Endothelial cell of umbilical vein (primary cell): ENCODE measurements around the gene GPR137B.

Experiments
- EZH2 ChIP-seq: IDR thresholded peaks from 2 replicates; pipeline ENCODE4 v1.6.1; 2012; ENCODE audit warnings: borderline replicate concordance, low read depth, mild to moderate bottlenecking, moderate library complexity, low read length, inconsistent platforms; ENCODE audit not compliant: severe bottlenecking
- FOS ChIP-seq: IDR thresholded peaks from 2 replicates; pipeline ENCODE4 v1.6.1; 2011; ENCODE audit warnings: mild to moderate bottlenecking, low read length, moderate library complexity, borderline replicate concordance; ENCODE audit not compliant: insufficient read depth
- GATA2 ChIP-seq: IDR thresholded peaks from 2 replicates; pipeline ENCODE4 v1.7.0; 2011; ENCODE audit warnings: low read depth, mild to moderate bottlenecking, moderate library complexity, mixed read lengths, low read length; ENCODE audit not compliant: insufficient read length, insufficient read depth
- JUN ChIP-seq: IDR thresholded peaks from 2 replicates; pipeline ENCODE4 v1.6.1; 2011; ENCODE audit warnings: borderline replicate concordance, low read depth; ENCODE audit not compliant: insufficient read length, insufficient read depth
- MAX ChIP-seq: IDR thresholded peaks from 2 replicates; pipeline ENCODE4 v1.6.1; 2011; ENCODE audit not compliant: insufficient read depth, insufficient read length
- POLR2A ChIP-seq: IDR thresholded peaks from 2 replicates; pipeline ENCODE4 v1.6.1; 2012; ENCODE audit warnings: low read depth, mild to moderate bottlenecking, control low read depth, low read length
- POLR2AphosphoS5 ChIP-seq: IDR thresholded peaks from 2 replicates; pipeline ENCODE4 v1.6.1; 2012; ENCODE audit warnings: low read depth, mild to moderate bottlenecking, control low read depth, low read length, moderate library complexity; ENCODE audit not compliant: insufficient read depth
- TF ChIP-seq, protein P1 (sequence below), 2 donors: IDR thresholded peaks; 1 replicate in 1 of 2; 2 replicates in 1 of 2; pipeline ENCODE4 v1.5.1; 2011; ENCODE audit warnings: low read length in 2 of 2, mild to moderate bottlenecking in 2 of 2, moderate library complexity in 2 of 2, control low read depth in 1 of 2, inconsistent platforms in 1 of 2, low read depth in 1 of 2; ENCODE audit not compliant: insufficient read depth in 1 of 2; ENCODE audit errors: extremely low read depth in 1 of 2

DNA sequence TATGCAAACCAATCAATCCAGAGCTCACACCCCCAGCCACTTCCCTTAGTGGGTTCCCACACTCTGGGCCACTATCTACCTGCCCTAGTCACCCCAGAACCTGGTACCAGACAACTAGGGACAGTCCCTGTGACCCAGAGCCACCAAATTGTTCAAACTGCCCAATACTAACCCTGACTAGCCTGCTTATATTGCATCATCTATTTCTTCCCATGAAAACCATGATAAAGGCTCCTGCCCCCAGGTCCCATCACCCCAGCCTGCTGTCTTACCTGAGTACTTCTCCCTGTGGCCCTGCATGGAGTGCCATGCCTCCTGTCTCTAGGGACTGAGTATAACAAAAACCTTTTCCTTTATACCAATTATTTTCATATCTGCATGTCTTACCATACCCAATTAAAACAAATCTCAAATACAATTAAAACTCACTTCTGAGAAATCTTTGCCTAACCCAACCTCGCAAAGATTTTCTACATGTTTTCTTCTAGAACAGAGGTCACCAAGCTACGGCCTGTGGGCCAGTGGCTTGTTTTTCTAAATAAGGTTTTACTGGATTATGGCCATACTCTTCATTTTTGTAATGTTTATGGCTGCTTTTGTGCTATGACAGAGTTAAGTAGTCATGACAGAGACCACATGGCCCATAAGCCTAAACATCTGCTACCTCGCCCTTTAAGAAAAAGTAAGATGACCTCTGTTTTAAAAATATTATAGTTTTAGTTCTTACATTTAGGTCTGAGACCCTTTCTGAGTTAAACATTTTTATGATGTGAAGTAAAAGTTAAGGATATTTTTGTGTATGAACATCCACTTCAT lies 46.4 kb upstream of the GPR137B start:
- TF ChIP-seq, protein P1, sequence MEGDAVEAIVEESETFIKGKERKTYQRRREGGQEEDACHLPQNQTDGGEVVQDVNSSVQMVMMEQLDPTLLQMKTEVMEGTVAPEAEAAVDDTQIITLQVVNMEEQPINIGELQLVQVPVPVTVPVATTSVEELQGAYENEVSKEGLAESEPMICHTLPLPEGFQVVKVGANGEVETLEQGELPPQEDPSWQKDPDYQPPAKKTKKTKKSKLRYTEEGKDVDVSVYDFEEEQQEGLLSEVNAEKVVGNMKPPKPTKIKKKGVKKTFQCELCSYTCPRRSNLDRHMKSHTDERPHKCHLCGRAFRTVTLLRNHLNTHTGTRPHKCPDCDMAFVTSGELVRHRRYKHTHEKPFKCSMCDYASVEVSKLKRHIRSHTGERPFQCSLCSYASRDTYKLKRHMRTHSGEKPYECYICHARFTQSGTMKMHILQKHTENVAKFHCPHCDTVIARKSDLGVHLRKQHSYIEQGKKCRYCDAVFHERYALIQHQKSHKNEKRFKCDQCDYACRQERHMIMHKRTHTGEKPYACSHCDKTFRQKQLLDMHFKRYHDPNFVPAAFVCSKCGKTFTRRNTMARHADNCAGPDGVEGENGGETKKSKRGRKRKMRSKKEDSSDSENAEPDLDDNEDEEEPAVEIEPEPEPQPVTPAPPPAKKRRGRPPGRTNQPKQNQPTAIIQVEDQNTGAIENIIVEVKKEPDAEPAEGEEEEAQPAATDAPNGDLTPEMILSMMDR (IDR thresholded peaks at IDR 0.05; ENCODE audit: extremely low read depth in 1 of 2, insufficient read depth in 1 of 2, low read depth in 1 of 2, low read length in 2 of 2) = no peak
- TF ChIP-seq JUN (no peak), POLR2AphosphoS5 (no peak), FOS (no peak), POLR2A (no peak), MAX (no peak), EZH2 (no peak), GATA2 (no peak)
